ENCODE data around the gene SAA4.

SAA4 gene

GRCh38 chr11:18243783-18244362 lies 7.3 kb upstream of the SAA4 start:
- H3K27me3 ChIP-seq (ENCODE audit: low read depth, low read length) = peaks cover 19% of the 10 kb centered on the region
- no peak overlapping the region for H3K27ac ChIP-seq (ENCODE audit: low read length)
- no peaks in the 10 kb centered on the region for H4K20me1 ChIP-seq (ENCODE audit: insufficient read depth, low read length)
- no peak overlapping the region for H3K4me2 ChIP-seq (ENCODE audit: low read length)
- H3K79me2 ChIP-seq (ENCODE audit: low read length) = no peaks in the 10 kb centered on the region
- H3K4me1 ChIP-seq (ENCODE audit: low read length) = peaks cover 26% of the 10 kb centered on the region
- TF ChIP-seq CTCF (IDR thresholded peaks at IDR 0.05; ENCODE audit: low read depth, low read length) (peak; percentile 89), EZH2phosphoT487 (IDR thresholded peaks at IDR 0.05; ENCODE audit: low read depth) (no peak)
- no peak overlapping the region for H3K4me3 ChIP-seq (ENCODE audit: low read length)
- no peak overlapping the region for H2AFZ ChIP-seq (ENCODE audit: low read depth, low read length)
- no peaks in the 10 kb centered on the region for H3K9me3 ChIP-seq (ENCODE audit: insufficient read depth, low read length)
- H3K9ac ChIP-seq (ENCODE audit: low read length) = no peak overlapping the region
- H3K36me3 ChIP-seq (replicated peaks; ENCODE audit: low read depth, low read length) = no peaks in the 10 kb centered on the region

- H3K27ac ChIP-seq (ENCODE audit: low read length) = no peak overlapping the region
- peaks cover 20% of the 10 kb centered on the region; the same call in 1 of the 2 replicates for H3K27me3 ChIP-seq (ENCODE audit: low read depth, low read length)
- H3K9ac ChIP-seq (ENCODE audit: low read length) = no peak overlapping the region
- H3K79me2 ChIP-seq (ENCODE audit: low read length) = no peaks in the 10 kb centered on the region
- peaks cover 8% of the 10 kb centered on the region for H3K4me1 ChIP-seq (ENCODE audit: low read length)
- TF ChIP-seq EZH2phosphoT487 (IDR thresholded peaks at IDR 0.05; ENCODE audit: low read depth) (no peak), CTCF (IDR thresholded peaks at IDR 0.05; ENCODE audit: low read depth, low read length) (no peak)
- H3K9me3 ChIP-seq (ENCODE audit: insufficient read depth, low read length) = no peaks in the 10 kb centered on the region
- H3K36me3 ChIP-seq (replicated peaks; ENCODE audit: low read depth, low read length) = no peaks in the 10 kb centered on the region
- no peak overlapping the region for H3K4me2 ChIP-seq (ENCODE audit: low read length)
- no peak overlapping the region for H3K4me3 ChIP-seq (ENCODE audit: low read length)
- no peak overlapping the region for H2AFZ ChIP-seq (ENCODE audit: low read depth, low read length)
- H4K20me1 ChIP-seq (ENCODE audit: insufficient read depth, low read length) = no peaks in the 10 kb centered on the region
These were observed 3.1 kb upstream of the SAA4 start for GRCh38 chr11:18239655-18240054.

GRCh38 chr11:18235394-18236334 lies 938 bp downstream of the SAA4 start:
- TF ChIP-seq EZH2phosphoT487 (IDR thresholded peaks at IDR 0.05; ENCODE audit: low read depth) = no peak
- no peak for TF ChIP-seq CTCF (IDR thresholded peaks at IDR 0.05; ENCODE audit: low read depth, low read length)
- no peaks in the 10 kb centered on the region for H4K20me1 ChIP-seq (ENCODE audit: insufficient read depth, low read length)
- no peak overlapping the region for H3K4me2 ChIP-seq (ENCODE audit: low read length)
- H3K36me3 ChIP-seq (replicated peaks; ENCODE audit: low read depth, low read length) = no peaks in the 10 kb centered on the region
- H3K9me3 ChIP-seq (ENCODE audit: insufficient read depth, low read length) = no peaks in the 10 kb centered on the region
- peaks cover 5% of the 10 kb centered on the region for H3K4me1 ChIP-seq (ENCODE audit: low read length)
- no peaks in the 10 kb centered on the region for H3K79me2 ChIP-seq (ENCODE audit: low read length)
- no peak overlapping the region for H3K27ac ChIP-seq (ENCODE audit: low read length)
- H3K9ac ChIP-seq (ENCODE audit: low read length) = no peak overlapping the region
- no peak overlapping the region for H3K4me3 ChIP-seq (ENCODE audit: low read length)
- H2AFZ ChIP-seq (ENCODE audit: low read depth, low read length) = no peak overlapping the region
- peaks cover 16% of the 10 kb centered on the region; the same call in 1 of the 2 replicates for H3K27me3 ChIP-seq (ENCODE audit: low read depth, low read length)

- Histone ChIP-seq H3K27ac (ENCODE audit: low read length) (no peak overlapping the region), H2AFZ (ENCODE audit: low read depth, low read length) (no peak overlapping the region), H3K4me2 (ENCODE audit: low read length) (no peak overlapping the region), H3K4me3 (ENCODE audit: low read length) (no peak overlapping the region), H3K9ac (ENCODE audit: low read length) (no peak overlapping the region), H3K4me1 (ENCODE audit: low read length) (peaks cover 20% of the 10 kb centered on the region), H4K20me1 (ENCODE audit: insufficient read depth, low read length) (no peaks in the 10 kb centered on the region), H3K9me3 (ENCODE audit: insufficient read depth, low read length) (no peaks in the 10 kb centered on the region), H3K36me3 (replicated peaks; ENCODE audit: low read depth, low read length) (no peaks in the 10 kb centered on the region), H3K27me3 (ENCODE audit: low read depth, low read length) (0 out of 2 replicates have a peak, but pooled peaks cover 6% of the 10 kb centered on the region), H3K79me2 (ENCODE audit: low read length) (no peaks in the 10 kb centered on the region)
- TF ChIP-seq CTCF (IDR thresholded peaks at IDR 0.05; ENCODE audit: low read depth, low read length) (no peak), EZH2phosphoT487 (IDR thresholded peaks at IDR 0.05; ENCODE audit: low read depth) (no peak)
These were observed 2.7 kb downstream of the SAA4 start for GRCh38 chr11:18233912-18234311.

Data from OCI-LY3 (cell line).